ENCODE measurements around the gene METAP1D.

DNA sequence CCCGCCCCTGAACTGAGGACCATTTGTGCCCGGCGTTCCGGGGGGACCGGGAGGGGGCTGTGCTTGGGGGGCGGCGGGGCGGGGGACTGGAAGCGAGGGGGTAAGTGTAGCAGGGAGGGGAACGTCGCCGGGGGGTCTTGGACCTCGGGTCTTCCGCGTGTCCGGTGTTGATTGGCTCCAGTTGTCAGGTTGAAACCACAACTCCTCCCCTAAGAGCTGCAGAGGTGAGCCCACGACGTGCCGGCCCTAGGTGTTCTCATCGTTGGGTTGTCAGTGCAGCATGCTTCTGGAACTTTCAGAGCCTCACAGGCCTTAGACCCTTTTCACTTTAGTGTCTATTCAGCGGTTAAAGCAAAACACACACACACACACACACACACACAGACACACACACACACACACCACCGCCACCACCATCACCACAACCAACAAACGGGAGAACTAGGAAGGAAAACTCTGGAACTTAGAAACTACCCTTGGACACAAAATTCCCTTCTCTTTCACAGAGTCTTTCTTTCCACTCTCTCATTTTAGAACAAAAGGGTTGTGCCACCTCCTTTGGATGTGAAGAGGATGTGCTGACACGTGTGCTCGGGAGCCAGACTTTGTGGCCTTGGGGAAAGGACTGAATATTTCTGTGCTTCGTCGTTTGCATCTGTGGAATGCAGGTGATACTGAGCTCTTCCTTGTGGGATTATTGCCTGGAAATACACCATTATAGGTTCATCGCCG, 109.7 kb downstream of the METAP1D start:
- TF ChIP-seq POLR2A (IDR thresholded peaks at IDR 0.05; ENCODE audit: low read depth, low read length) = no peak
- TF ChIP-seq, protein P1, sequence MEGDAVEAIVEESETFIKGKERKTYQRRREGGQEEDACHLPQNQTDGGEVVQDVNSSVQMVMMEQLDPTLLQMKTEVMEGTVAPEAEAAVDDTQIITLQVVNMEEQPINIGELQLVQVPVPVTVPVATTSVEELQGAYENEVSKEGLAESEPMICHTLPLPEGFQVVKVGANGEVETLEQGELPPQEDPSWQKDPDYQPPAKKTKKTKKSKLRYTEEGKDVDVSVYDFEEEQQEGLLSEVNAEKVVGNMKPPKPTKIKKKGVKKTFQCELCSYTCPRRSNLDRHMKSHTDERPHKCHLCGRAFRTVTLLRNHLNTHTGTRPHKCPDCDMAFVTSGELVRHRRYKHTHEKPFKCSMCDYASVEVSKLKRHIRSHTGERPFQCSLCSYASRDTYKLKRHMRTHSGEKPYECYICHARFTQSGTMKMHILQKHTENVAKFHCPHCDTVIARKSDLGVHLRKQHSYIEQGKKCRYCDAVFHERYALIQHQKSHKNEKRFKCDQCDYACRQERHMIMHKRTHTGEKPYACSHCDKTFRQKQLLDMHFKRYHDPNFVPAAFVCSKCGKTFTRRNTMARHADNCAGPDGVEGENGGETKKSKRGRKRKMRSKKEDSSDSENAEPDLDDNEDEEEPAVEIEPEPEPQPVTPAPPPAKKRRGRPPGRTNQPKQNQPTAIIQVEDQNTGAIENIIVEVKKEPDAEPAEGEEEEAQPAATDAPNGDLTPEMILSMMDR (conservative IDR thresholded peaks at IDR 0.05; ENCODE audit: low read depth, low read length) = no peak
- no peak for TF ChIP-seq CEBPB (IDR thresholded peaks at IDR 0.05; ENCODE audit: low read depth, low read length)
- TF ChIP-seq, protein P2, sequence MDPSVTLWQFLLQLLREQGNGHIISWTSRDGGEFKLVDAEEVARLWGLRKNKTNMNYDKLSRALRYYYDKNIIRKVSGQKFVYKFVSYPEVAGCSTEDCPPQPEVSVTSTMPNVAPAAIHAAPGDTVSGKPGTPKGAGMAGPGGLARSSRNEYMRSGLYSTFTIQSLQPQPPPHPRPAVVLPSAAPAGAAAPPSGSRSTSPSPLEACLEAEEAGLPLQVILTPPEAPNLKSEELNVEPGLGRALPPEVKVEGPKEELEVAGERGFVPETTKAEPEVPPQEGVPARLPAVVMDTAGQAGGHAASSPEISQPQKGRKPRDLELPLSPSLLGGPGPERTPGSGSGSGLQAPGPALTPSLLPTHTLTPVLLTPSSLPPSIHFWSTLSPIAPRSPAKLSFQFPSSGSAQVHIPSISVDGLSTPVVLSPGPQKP (IDR thresholded peaks at IDR 0.05; ENCODE audit: borderline replicate concordance, low read depth, low read length) = no peak
- no peak for TF ChIP-seq CHD1 (IDR thresholded peaks at IDR 0.05; ENCODE audit: low read depth, low read length)
- TF ChIP-seq RAD21 (IDR thresholded peaks at IDR 0.05; ENCODE audit: low read length) = no peak
- no peak for TF ChIP-seq RFX5 (IDR thresholded peaks at IDR 0.05; ENCODE audit: low read depth, low read length)
- TF ChIP-seq SMC3 (IDR thresholded peaks at IDR 0.05; ENCODE audit: low read depth, low read length) = no peak
- TF ChIP-seq, protein P3, sequence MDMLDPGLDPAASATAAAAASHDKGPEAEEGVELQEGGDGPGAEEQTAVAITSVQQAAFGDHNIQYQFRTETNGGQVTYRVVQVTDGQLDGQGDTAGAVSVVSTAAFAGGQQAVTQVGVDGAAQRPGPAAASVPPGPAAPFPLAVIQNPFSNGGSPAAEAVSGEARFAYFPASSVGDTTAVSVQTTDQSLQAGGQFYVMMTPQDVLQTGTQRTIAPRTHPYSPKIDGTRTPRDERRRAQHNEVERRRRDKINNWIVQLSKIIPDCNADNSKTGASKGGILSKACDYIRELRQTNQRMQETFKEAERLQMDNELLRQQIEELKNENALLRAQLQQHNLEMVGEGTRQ (IDR thresholded peaks at IDR 0.05; ENCODE audit: low read depth, low read length) = no peak
